NB4 (cell line): ENCODE results near the gene TMED4.
"Not testable (repeated sequence)": the region's sequence is repeated elsewhere in the genome, so short reads cannot be mapped to it uniquely, and the experiment has no call there.

Experiments
- DNase-seq: peaks from one replicate; pipeline ENCODE4 v3.0.0; 2010; ENCODE audit warnings: low read depth
- H3K4me3 ChIP-seq: one replicate; pipeline ENCODE4 v1.5.1; 2011; ENCODE audit warnings: mild to moderate bottlenecking, low read depth, low read length, moderate library complexity
- CTCF ChIP-seq: IDR thresholded peaks from one replicate; pipeline ENCODE4 v1.5.1; 2012; ENCODE audit warnings: low read depth, low read length
- MAX ChIP-seq: IDR thresholded peaks from 2 replicates; pipeline ENCODE4 v1.6.1; 2011; ENCODE audit warnings: low read depth, low read length
- MYC ChIP-seq: IDR thresholded peaks from 2 replicates; pipeline ENCODE4 v1.6.1; 2011; ENCODE audit warnings: low read depth, low read length
- POLR2A ChIP-seq: IDR thresholded peaks from 2 replicates; pipeline ENCODE4 v1.6.1; 2011; ENCODE audit warnings: mild to moderate bottlenecking; ENCODE audit not compliant: insufficient read length; ENCODE audit errors: extremely low read depth

TMED4 gene

GRCh38 chr7:44561962-44562621 is 19.9 kb downstream of the TMED4 start:
- no peak overlapping the region for H3K4me3 ChIP-seq
- DNase-seq = no peak
- no peak for TF ChIP-seq CTCF
- no peak for TF ChIP-seq MYC
- no peak for TF ChIP-seq MAX
- TF ChIP-seq POLR2A = no peak

- H3K4me3 ChIP-seq = no peak overlapping the region
- DNase-seq = no peak
- TF ChIP-seq CTCF = no peak
- no peak for TF ChIP-seq MAX
- TF ChIP-seq POLR2A = no peak
- TF ChIP-seq MYC = no peak
Measured at GRCh38 chr7:44561481-44561880, 20.6 kb downstream of the TMED4 start.

- no peak for DNase-seq
- no peak for TF ChIP-seq MAX
- TF ChIP-seq MYC = no peak
- TF ChIP-seq POLR2A = no peak
- TF ChIP-seq CTCF = no peak
- no peak overlapping the region for H3K4me3 ChIP-seq
Measured at GRCh38 chr7:44559485-44559884, 22.5 kb downstream of the TMED4 start.

GRCh38 chr7:44557485-44557884 is 24.5 kb downstream of the TMED4 start:
- no peak overlapping the region for H3K4me3 ChIP-seq
- TF ChIP-seq CTCF = no peak
- TF ChIP-seq MYC = no peak
- no peak for TF ChIP-seq POLR2A
- TF ChIP-seq MAX = no peak
- DNase-seq = no peak

GRCh38 chr7:44555350-44555749 is 26.7 kb downstream of the TMED4 start:
- TF ChIP-seq MAX (no peak), CTCF (no peak), POLR2A (no peak), MYC (no peak)
- no peak overlapping the region for H3K4me3 ChIP-seq
- DNase-seq = no peak

- H3K4me3 ChIP-seq, DNase-seq: not testable (repeated sequence)
Measured at GRCh38 chr7:44552473-44553005, 29.5 kb downstream of the TMED4 start.
